Stimulated activated CD8-positive, alpha-beta memory T cell treated with anti-CD3 and anti-CD28 coated beads, Interleukin-12 subunit alpha, Interleukin-12 subunit beta, amount 100 ng/mL, for 24 hours (primary cell): Measurements from ENCODE around the gene MICU1.
"Not testable (repeated sequence)": the region's sequence is repeated elsewhere in the genome, so short reads cannot be mapped to it uniquely, and the experiment has no call there.

ENCODE experiments used
- DNase-seq: peaks from one replicate; pipeline ENCODE4 v3.0.0-alpha.2; 2020; ENCODE audit errors: extremely low read depth

Gene MICU1

GRCh38 chr10:72328045-72328828 lies 297.6 kb downstream of the MICU1 start:
- no peak for DNase-seq

- DNase-seq, result not testable (repeated sequence)
These were observed 298.9 kb downstream of the MICU1 start for GRCh38 chr10:72326665-72327603.

DNA sequence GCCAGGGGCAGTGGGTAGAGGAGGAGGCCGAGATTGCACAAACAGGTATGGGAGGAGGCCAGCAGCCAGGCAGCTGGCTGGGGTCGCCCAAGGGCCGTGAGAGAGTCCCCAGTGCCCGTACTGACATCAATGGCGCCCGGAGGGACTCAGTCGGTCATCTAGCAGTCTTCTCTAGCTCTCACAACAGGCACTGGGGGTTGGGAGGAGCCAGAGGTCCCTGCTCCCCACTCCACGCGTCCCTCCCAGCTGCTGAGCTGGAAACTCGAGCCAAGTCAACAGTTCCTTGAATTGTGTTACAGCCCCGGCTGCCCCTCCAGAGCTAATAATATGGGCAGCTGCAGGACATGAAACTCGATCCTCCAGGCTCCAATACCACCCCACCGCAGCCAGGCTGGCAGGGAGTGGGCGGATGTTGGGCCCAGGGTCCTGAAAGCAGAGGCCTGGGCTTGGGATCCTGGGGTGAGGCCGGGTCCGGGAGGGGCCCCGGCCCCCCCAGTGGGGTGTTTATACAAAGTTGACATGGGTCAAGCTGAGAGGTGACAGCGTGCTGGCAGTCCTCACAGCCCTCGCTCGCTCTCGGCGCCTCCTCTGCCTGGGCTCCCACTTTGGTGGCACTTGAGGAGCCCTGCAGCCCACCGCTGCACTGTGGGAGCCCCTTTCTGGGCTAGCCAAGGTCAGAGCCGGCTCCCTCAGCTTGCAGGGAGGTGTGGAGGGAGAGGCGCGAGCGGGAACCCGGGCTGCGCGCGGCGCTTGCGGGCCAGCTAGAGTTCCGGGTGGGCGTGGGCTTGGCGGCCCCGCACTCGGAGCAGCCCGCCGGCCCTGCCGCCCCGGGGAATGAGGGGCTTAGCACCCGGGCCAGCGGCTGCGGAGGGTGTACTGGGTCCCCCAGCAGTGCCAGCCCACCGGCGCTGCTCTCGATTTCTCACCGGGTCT lies 300.4 kb downstream of the MICU1 start:
- DNase-seq, result not testable (repeated sequence)

DNA sequence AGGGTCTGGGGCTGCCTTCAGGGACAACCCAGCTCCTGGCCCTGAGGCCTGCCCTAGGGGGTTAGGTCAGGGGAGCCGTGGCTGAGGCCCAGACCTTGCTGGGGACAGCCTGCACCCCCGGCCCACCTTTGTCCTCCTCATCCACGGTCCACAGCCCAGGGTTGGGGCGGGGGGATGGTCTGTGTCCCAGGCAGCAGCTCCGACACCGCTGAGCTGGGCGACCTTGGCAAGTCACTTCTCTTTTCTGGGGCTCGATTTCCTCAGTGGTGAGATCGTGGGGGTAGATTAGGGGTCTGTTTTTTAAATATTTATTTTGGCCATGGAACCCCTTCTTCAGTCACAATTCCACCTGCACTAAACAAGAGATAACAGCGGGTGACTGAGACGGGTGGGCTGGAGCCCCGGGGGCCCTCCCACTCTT lies 302.1 kb downstream of the MICU1 start:
- no peak for DNase-seq

- no peak for DNase-seq
These were observed 302.6 kb downstream of the MICU1 start for GRCh38 chr10:72323108-72323749.

DNA sequence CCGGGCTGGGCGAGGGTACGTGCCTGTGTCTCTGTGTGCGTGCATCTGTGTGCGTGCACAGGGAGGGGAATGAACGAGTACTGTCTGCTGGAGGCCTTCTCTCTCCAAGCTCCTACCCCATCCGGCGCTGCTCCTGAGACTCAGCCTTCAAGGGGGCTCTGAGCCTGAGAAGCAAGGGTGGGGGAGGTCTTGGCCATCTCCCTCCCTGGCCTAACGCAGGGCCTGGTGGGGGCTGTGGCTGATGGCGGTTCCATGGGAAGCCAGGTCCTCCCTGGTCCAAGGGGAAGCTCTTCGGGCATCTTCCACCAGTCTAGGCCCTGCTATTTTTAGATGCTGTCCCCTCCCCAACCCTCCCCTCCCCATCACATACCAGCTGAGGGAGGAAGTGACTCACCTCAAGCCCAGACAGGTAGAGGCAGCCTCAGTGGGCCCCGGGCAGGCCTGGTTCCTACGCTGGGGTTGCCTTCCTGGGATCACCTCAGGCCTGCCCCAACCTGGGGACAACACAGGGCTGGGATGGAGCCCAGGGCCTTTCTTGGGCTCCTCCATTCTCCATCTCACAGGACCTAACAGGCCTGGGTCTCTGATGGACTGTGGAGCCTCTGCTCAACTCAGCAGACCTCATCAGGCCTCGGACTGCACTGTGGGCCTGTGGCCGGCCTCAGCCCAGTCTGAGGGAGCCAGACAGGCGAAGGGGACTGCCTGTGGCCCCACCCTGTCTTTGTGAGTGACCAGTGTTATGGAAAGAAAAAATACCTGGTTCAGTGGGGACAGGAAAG lies 303.4 kb downstream of the MICU1 start:
- DNase-seq, result no peak

DNA sequence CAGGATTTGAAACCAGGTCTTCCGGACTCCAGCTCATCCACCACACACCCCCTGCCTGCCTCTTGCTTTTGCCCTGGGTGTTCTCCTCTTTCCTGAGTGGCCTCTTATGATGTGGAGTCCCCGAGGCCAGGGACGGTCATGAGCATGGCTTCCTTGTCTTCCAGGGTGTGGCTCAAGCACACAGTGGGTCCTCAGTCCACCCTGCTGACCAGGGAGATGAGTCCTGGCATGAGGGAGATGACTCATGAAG lies 303.9 kb downstream of the MICU1 start:
- no peak for DNase-seq

- DNase-seq, result no peak
These were observed 304.4 kb downstream of the MICU1 start for GRCh38 chr10:72321248-72322029.

- DNase-seq, result no peak
These were observed 305.1 kb downstream of the MICU1 start for GRCh38 chr10:72320676-72321247.

DNA sequence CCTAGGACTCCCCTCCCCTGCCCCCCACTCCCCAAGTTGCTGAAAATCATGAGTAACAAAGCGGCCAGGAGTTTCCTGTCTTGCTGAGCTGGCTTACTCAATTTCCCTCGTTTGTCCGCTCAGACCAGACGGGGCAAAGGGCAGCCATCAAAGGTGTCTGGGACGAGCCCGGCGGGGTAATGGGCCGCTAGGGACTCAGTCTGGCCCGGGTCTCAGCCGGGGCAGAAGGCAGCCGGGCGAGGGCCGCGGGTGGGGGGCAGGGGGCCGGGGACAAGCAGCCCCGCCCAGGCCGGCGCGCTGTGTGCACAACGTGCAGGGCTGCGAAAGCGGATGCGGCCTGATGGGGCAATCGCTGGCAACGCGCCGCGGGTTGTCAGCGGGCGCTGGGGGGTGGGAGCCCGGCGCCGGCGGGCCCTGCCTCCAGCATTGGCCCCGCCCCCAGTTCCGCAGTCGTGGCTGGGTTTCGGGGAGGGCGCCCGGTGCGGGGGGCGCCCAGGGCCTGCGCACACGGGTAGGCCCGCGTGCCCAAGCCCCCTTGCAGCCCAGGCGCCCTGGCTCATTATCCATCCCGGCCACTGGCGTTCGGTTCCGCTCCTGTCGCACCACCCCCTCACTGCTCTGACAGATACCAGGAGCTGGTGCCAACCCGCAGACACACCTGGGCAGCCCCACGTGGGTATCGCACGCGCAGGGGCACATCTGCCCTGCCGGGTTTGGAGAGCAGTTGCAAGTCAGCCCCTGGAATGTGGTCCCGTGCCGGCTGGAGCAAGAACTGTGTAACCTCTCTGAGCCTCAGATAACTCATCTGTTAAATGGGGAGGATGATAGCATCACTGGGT lies 306.2 kb downstream of the MICU1 start:
- peak; percentile 75 for DNase-seq

DNA sequence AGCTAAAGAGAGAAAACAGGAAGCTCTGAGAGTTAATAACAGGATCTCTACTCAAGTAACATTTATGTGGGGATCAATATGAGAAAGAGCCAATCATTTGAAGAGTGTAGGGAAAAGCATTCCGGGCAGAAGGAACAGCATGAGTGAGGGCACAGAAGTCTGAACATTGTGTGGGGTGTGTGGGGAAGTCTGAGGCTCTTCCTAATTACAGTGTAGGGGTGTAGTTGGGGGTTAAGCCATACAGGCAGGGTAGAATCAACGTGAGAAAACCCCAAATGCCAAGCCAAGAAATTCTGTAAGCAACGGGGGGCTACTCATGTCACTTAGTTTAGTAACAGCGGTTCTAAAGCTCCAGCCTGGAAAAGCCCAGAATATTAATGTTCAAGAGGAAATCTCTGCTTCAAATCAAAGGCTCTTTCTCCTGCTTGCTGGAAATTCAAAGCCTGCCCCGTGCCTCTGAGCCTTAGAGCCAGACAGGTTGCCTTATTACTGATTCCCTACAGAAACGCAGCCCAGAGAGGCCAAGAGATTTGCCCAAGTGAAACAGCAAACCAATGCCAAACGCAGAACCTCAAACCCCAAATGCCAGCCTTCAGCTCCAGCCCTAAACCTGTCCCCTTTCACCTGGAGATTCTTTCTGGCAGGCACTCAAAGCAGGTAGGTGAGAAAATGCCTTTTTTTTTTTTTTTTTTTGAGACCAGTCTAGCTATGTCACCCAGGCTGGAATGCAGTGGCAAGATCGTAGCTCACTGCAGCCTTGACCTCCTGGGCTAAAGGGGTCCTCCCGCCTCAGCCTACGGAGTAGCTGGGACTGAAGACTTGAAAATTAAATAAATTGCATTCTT lies 307.2 kb downstream of the MICU1 start:
- DNase-seq, result no peak
